GM21360 (cell line): ENCODE results near the gene MEG3.

Experiments used
- ATAC-seq: cut with Tn5 transposase; IDR thresholded peaks from one replicate; pipeline ENCODE4 v1.9.1; 2021; ENCODE audit warnings: mild to moderate bottlenecking, moderate library complexity; ENCODE audit not compliant: unreplicated experiment

The MEG3 gene

GRCh38 chr14:100893228-100893601, 67.3 kb downstream of the MEG3 start:
- no peak for ATAC-seq

DNA sequence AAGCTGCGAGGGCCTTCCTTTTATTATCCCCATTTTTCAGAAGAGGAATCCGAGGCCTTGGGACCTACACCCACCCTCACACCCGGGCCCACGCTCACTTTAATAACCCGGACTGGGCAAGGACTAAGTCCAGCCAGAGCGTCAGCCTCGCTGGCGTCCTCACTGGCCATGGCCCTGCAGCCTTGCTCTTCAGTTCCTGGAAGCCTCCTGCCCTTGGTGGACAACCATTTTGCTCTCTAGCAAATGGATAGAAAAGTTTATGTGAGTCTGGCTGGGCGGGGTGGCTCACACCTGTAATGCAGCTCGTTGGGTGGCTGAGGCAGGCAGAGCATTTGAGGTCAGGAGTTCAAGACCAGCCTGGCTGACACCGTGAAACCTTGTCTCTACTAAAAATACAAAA, 67.8 kb downstream of the MEG3 start:
- ATAC-seq = no peak

DNA sequence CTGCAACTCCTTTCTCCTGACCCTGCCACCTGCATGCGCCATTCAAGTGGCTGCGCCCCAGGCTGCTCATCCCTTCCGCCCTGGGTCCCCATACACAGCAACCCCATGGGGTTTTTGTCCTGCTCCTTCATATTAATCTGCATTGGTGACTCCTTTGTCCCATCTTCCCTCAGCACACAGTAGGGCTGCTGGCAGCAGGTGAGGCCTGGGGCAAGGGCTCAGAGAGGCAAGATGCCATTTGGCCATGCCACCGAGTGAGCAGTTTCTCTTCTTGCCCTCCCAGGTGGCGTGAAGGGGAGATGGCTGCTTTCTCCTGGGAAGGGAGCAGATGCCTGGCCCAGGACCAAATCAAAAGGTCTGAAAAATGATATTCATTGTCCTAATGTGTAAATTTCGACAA, 68.5 kb downstream of the MEG3 start:
- no peak for ATAC-seq

DNA sequence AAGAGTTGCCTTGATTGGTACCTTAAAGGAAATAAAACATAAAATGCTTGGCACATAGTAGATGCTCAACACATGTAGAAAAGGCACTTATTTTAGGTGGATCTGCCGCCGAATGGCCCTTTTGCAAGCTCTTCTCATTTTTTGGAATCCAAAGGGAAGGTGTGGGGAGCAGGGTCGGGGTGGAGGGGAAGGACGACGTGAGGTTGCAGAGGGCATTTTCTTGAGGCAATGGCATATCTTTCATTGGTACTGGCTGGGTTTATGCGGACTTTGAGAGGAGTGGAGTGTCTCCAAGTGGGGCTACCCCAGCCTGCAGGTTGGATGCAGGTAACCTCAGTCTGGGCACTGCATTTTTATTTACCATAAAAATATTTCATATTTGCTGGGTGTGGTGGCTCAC, 69.5 kb downstream of the MEG3 start:
- ATAC-seq = no peak

DNA sequence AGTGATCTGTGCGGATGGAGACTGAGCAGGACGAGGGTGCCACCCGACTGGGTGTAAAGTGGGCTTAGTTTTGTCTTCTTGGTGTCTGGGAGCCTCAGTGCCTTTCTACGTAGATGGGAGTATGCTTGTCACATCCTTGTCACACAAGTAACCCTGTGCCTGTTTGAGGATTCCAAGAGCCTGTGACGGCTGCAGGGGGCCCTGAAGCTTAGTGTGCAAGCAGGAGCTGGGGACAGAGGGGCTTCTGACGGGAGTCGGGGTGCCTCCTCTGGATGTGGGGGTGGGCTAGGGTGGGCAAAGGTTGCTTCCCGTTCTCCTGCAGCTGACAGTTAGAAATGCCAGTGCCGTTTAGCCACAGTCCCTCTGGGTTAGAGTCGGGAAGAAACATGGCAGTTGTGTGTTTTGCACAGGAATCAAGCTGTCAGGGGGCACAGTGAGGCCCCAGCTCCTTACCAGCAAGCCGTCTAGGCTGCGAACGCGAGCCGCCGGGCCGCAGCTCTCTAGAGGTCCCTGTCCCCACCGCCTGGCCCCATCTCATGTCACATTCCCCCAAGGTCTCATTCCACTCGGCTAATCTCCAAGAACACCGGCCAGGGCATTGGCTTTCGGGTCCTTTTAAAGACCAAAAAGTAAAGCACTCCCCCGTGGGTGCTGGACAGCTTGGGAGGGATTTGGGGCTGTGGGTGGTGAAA, 70.6 kb downstream of the MEG3 start:
- ATAC-seq = no peak

GRCh38 chr14:100898465-100898864, 72.5 kb downstream of the MEG3 start:
- no peak for ATAC-seq

- no peak for ATAC-seq
Measured at GRCh38 chr14:100898935-100899883, 73.3 kb downstream of the MEG3 start.

GRCh38 chr14:100899884-100900771, 74.2 kb downstream of the MEG3 start:
- ATAC-seq = no peak

GRCh38 chr14:100900837-100901390, 75.0 kb downstream of the MEG3 start:
- no peak for ATAC-seq

GRCh38 chr14:100901391-100902183, 75.7 kb downstream of the MEG3 start:
- ATAC-seq = no peak

DNA sequence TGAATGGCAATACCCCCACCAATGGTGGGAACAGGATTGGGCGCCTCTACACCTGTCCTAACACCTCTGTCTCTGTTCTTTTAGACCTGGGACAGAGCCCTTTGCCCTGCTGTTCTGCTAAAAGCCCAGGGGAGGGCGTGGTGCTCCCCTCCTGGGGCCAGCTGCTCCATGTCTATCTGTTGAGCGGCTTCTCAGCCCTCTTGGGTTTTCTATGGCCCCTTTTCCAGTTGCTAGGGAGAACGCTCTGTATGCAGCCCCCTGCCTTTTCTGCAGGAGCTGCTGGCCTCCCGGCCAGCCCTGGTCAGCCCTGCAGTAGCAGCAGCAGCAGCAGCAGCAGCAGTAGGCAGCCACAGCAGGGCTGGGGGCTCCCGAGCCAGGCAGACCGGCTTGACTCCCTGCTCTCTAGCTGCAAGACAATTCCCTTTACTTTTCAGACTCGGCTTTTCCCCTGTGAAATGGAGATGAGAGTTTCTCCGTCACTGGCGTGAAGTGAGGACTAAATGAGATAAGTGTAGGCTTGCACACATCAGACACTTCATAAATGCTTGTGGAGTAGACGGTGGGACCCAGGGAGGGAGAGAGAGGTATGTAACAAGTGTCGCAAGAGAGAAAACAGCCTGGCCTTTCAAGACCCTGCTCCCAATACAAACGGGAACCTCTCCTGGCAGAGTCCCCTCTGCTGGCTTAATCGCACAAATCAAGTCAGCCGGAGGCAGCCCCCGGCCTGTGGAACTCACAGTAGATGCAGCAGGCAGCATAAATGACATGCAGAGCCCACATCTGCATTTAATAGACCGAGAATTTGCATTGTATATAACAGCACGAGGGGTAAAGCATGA, 76.6 kb downstream of the MEG3 start:
- ATAC-seq = no peak

GRCh38 chr14:100903134-100903468, 77.2 kb downstream of the MEG3 start:
- no peak for ATAC-seq

DNA sequence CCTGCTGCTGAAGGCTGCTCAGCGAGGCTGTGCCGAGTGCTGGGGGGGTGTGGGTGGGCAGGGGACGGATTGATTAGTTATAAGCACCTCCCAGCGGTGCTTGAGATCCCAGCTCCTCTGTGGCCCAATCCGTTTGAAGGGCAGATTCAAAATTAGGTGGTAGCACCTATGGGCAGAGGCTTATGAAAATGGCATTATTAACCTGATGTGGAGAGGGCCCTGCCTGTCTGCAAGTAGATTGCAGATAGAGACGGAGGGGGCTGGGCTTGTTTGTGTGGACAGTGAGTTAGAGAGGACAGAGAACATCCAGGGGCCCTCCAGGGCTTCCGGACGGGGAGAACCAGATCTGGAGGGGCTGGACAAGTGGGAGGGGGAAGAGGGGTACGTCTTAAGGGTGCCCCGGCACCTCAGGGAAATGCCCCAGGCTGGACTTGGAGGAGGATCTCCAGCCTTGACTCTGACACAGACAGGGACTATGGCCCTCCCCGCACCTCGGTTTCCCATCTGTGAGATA, 77.8 kb downstream of the MEG3 start, which contains the start of gene RTL1:
Gene RTL1 (minus strand): TSS at position 51 of the 514 bp plus-strand sequence. CDS start 18,934 bp downstream, outside the sequence.
- ATAC-seq = no peak

DNA sequence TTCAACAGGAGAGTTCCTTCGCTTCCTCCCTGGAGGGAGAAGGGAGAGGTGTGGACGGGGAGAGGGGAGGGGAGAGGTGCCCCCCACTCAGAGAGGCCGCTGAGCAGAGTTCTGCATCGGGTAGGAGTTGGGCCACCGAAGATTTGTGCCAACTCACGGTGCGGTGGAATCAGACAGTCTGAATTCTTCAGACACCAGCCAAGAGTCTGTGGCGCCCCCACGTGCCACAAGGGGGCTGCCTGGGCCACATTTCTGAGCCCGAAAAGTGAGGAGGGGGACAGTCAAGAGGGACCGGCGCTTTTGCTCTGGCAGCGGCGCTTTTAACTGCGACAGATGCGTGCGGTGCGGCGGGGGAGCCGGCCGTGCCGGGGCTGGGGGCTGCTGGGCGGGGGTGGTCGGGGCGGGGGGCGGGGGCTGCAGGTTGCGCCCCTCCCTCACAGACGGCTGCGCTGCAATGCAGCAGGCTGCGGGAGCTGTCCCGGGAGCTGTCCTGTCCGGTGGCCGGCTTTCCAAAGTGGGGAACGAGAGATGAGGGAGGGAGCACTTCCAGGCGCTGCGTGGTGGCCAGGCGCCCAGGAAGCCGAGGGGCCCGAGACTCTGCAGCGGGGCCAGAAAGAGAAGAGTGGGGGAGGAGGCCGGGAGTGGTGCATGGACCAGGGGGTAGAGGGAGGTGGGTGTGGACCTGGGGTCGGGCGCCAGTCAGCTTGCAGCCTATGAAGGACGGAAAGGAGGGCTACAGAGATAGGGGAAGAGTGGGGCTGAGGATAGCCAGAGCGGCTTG, 78.6 kb downstream of the MEG3 start:
- no peak for ATAC-seq

DNA sequence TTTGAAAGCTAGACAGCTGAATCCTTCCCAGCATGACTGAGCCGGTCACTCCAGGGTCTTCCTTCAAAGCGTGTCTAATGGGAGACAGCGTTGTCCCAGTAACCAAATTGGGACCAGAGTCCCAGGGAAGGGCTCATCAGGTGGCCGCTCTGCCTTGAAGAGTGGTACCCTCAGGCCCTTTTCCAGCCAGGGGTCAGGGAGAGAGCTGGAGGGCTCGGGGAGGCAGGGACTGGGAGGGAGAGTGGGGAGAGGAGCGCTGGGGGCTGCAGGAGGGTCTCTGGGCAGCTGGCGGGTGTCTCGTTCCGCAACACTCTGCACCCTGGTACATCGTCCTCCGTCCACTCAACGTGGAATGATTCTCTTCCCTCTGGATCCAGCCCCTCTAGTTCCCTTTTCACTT, 79.2 kb downstream of the MEG3 start:
- ATAC-seq = no peak

GRCh38 chr14:100906420-100906819, 80.5 kb downstream of the MEG3 start:
- no peak for ATAC-seq

- no peak for ATAC-seq
Measured at GRCh38 chr14:100907240-100907639, 81.3 kb downstream of the MEG3 start.

DNA sequence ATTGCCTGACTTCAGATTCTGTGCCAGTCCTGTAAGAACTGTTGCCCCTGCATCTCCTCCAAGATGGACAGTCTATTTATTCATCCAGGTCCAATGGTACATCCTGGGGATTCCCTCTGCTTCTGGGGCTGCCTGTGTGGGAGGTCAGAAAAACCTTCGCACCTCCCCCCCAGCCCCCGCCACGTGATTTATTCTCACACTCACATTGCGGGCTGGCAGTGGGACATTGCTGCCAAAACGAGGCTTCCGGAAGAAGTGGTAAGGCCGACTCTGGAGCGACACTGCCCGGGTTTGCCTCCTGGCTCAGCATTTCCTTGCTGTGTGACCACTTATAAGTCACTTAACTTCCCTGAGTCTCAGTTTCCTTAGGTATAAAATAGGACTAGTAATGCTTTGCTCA, 83.5 kb downstream of the MEG3 start:
- no peak for ATAC-seq
